DMS114 treated with DMSO at 0.1 percent for 48 hours (cell line): ENCODE results near the gene MYO1G.
"Not testable (repeated sequence)": the region's sequence is repeated elsewhere in the genome, so short reads cannot be mapped to it uniquely, and the experiment has no call there.

Source experiments
- DNase-seq: peaks from one replicate; lab custom pipeline; 2025; ENCODE audit not compliant: unreplicated experiment; lab: John Stamatoyannopoulos, UW

MYO1G gene

DNA sequence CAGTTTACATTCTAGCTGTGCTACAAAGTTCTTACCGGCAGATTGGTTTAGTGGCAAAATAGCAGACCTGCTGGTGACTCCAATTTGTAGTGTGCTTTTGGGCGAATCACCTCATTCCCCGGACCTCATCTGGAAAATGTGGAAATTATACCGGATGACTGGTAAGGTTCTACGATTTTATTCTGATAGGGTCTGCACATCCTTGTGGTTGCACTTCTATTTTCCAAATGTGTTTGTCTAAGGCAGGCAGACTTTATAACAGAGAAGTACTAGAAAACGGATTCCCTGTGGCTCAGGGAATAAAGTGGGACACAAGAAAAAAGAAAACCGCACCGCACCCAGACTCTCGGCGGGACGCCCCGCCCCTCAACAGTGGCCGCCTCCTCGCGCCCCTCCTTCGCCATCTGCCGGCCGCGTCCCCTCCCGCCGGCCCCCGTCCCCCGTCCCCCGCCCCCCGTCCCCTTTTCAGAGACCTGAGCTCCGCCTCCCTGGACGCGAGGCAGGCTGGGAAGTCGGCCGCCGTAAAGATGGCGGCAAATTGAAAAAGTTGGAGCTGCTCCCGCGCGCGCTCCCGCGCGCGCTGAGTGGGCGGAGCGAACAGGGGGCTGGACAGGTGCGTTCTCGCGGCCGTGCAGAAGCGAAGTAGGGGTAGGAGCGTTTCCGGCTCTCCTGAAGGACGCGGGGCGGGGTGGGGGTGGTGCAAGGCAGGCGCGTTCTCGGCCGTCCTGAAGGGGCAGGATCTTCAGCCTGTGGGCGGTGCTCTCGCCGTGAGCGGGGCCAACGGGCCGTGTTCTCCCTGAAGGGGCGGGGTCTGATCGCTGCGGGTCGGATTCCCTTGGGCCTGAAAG is 20.7 kb upstream of the MYO1G start:
- peak; percentile 98 for DNase-seq

DNA sequence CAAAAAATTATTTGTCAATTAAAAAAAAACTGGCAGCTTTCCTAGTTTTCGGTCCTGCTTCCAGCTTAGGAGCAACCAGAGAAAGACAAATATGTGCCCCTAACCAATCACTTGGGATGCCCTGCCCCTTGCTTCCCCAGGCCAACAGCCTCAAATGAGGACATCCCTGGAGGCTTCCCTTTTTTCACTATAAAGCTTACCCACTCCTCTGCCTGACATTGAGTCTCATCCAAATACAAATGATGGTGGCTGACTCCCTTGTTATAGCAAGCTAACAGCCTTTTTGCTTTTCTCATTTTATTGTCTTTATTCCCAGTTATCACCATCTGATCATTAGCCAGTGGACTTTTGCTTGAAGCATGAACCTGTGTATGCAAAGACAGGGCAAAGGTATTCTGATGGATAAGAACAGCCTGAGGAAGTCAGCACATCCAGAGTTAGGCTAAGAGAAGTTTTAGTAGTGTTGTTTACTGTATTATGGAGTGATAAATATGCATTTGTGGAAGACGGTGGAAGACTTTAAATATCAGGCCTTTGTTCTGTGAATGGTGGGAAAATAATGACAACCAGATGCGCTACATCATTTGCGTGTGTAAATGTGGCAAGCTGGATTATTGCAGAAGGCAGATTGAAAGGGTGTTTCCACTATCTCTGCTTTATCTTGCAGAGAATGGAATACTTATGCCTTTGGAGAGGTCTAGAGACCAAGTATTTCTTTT is 19.5 kb upstream of the MYO1G start:
- DNase-seq: no peak

DNA sequence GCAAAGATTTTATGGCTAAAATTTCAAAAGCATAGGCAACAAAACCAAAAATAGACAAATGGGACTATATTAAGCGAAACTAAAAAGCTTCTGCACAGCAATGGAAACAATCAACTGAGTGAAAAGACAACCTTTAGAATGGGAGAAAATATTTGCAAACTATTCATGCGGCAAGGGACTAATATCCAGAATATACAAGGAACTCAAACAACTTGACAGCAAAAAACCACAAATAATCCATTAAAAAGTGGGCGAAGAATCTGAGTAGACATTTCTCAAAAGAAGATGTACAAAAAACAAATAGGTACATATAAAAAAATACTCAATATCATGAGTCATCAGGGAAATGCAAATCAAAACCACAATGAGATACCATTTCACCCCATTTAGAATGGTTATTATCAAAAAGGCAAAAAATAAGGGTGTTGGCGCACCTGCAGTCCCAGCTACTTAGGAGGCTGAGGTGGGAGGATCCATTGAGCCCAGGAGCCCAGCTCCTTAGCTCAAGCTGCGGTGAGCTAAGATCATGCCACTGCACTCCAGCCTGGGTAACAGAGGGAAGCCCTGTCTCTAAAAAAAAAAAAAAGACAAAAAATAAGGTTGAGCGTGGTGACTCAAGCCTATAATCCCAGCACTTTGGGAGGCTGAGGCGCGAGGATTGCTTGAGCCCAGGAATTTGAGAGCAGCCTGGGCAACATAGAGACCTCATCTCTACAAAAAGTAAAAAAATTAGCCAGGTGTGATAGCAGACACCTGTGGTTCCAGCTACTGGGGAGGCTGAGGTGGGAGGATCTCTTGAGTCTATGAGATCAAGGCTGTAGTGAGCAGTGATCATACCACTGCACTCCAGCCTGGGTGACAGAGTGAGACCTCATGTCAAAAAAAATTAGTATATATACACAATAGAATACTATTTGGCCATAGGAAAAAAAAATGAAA is 17.0 kb upstream of the MYO1G start:
- no peak for DNase-seq

DNA sequence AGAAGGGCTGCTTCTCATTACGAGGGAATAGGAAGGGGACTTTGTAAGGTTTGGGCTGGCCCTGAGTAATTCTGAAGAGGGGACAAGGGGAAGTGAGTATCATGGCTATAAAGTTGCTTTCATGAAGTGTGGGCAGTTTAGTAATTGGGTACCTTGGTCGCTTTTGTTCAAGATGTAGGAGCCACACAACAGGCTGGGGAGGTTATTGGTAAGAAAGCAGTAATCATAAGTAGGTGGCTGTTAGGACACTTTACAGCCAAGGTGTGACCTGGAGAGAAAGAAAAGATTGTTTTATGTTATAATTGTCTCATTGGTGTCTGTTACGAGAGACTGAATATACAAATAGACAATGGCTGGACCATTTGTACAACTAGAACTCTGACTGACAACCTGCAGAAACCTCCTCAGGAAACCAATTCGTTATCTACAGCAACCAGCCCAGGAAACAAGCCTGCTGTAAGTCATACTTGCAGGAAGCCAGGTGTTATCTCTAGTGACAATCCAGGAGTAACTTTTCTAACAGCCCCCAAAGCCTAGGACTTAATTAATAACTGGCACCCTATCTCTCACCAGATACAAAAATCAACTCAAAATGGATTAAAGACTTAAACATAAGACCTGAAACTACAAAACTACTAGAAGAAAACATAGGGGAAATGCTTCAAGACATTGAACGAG is 16.2 kb upstream of the MYO1G start:
- DNase-seq: no peak

DNA sequence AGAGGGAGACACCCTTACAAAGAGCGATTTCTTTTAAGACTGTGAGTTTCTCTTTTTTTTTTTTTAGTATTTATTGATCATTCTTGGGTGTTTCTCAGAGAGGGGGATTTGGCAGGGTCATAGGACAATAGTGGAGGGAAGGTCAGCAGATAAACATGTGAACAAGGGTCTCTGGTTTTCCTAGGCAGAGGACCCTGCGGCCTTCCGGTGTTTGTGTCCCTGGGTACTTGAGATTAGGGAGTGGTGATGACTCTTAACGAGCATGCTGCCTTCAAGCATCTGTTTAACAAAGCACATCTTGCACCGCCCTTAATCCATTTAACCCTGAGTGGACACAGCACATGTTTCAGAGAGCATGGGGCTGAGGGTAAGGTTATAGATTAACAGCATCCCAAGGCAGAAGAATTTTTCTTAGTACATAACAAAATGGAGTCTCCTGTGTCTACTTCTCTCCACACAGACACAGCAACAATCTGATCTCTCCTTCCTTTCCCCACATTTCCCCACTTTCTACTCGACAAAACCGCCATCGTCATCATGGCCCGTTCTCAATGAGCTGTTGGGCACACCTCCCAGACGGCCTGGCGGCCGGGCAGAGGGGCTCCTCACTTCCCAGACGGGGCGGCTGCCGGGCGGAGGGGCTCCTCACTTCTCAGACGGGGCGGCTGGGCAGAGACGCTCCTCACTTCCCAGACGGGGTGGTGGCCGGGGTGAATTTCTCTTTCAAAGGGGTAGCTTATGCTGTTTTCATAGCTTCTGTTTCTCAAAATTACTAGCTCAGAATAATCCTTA is 13.4 kb upstream of the MYO1G start:
- not testable (repeated sequence) for DNase-seq

DNA sequence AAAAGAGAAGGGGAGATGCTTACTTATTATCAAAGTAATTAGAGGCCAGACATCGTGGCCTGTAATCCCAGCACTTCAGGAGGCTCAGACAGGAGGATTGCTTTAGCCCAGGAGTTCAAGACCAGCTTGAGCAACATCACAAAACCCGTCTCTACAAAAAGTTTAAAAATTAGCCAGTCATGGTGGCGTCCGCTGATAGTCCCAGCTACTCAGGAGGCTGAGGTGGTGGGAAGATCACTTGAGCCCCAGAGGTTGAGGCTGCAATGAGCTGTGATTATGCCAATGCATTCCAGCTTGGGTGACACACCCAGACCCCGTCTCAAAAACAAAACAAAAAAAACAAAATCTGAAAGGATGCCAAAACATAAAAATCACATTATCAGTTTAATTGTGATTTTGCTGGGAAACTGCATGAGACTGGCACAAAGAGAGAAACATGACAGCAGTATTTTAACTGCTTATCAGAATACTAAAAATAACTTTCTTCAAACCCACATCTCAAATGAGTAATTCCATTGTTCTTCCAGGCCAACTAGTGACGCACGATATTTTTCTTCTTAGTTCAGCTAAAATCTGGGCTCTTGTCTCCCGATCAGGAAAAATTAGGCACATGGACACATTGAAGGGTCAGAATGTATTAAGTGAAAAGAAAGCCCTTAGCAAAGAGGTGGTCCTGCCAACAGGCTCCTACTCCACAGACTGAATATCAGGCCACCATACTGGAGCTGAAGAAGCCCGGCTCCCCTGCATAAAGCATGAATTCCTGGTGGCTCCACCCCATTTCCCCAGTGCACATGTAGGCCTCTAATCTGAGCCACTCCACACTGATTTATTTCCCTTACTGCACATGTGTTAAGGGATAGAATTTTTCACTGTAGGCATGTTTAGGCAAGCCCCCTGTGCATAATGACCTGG is 11.6 kb upstream of the MYO1G start:
- no peak for DNase-seq

DNA sequence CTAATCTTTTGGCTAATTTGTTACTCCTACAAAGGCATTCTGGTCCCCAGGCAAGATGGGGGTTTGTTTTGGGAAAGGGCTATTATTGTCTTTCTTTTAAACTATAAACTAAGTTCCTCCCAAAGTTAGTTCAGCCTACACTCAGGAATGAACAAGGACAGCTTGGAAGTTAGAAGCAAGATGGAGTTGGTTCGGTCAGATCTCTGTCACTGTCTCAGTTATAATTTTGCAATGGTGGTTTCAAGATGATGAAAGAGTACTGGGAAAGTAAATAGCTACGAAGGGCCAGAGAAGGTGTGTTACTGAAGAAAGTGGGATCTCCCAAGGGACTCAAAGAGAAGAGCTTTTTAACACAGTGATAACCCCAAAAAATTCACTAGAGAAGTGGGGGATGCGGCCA is 10.3 kb upstream of the MYO1G start:
- DNase-seq: no peak

DNA sequence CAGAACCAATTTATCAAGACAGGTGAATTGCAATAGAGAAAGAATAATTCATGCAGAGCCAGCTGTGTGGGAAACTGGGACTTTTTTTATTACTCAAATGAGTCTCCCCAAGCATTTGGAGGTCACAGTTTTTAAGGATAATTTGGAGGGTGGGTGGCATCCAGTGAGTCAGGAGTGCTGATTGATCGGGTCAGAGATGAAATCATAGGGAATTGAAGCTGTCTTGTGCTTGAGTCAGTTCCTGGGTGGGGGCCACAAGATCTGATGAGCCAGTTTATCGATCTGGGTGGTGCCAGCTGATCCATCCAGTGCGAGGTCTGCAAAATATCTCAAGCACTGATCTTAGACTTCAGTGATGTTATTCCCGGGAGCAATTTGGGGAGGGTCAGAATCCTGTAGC is 9.9 kb upstream of the MYO1G start:
- DNase-seq: no peak

DNA sequence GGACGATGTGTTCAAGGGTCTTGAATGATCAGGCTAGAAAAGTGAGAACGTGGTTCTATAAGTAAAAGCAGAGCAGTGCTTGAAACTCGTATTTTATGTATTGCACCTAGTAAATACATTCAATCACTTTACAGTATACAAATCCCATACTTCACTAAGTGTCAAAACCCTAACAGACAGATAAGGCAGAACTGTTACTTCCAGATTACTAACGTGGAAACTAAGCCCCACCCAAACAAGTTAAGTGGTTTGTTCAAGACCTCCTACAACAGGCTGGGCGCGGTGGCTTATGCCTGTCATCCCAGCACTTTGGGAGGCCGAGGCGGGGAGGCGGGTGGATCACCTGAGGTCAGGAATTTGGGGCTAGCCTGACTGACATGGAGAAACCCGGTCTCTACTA is 9.2 kb upstream of the MYO1G start:
- DNase-seq: no peak

DNA sequence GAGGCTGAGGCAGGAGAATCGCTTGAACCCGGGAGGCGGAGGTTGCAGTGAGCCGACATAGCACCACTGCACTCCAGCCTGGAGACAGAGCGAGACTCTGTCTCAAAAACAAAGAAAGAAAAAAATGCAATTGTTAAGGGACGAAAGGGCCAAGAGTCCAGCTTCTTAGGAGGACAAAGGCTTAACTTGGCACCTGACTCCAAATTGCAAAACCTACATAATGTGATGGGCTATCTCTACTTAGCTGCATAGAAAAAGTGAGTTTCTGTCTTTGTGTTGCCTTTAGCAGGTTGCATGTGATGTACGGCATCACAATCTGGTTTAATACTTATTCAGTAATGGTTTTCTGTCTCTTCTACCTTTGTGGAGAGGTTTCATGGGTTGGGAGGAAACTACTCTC is 8.6 kb upstream of the MYO1G start:
- DNase-seq: no peak

DNA sequence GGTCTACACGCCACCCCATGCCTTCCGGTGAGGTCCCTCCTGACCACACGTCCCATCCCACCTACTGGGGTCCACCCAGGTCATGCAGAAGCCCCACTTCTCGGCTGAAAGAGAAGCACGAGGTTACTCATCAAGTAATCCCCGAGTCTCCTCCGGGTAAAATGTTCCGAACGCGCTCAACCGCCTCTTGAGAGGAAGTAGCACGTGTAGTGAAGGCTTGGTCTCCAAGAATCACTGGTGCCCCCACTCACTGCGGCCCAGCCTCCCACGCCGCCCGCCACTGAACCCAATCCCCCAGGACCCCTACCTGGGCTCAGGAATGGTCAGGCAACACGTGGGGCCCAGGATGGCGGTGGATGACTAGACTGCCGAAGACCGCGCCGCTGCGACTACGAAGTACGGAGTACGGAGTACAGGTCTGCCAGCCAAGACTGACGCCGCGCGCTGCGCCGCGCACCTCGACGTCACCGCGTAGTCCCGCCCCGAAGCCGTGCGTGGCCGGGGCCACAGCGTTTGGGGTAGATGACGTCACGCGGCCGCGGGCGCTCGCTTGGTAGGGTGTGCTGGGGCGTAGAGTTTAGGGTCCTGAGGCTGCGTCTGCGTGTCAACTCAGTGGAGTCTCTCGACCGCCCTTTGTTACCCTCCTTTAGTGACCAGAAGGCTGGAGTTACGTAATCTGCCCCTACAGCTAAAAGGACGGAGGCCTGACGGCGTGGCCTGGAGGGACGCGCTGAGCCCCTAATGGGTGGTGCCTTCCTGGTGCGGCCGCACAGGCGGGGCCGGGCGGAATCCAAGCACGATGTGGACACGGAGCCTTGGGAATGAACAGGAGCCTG is 7.6 kb upstream of the MYO1G start:
- peak; percentile 89 for DNase-seq

DNA sequence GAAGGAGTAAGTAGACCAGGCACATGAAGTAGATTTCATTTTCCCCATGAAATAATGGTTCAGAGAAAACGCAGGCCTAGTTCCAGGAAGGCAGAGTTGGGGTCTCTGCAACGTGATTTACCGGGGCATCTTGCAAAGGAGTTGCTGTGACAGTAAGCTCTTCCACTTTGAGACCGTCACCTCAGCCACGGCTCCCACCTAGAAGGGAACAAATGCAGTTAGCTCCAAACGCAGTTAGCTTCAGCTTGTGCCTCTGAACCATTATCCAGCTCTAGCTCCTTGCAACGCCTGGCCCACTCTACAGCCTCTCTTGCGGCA is 7.0 kb upstream of the MYO1G start:
- DNase-seq: no peak

DNA sequence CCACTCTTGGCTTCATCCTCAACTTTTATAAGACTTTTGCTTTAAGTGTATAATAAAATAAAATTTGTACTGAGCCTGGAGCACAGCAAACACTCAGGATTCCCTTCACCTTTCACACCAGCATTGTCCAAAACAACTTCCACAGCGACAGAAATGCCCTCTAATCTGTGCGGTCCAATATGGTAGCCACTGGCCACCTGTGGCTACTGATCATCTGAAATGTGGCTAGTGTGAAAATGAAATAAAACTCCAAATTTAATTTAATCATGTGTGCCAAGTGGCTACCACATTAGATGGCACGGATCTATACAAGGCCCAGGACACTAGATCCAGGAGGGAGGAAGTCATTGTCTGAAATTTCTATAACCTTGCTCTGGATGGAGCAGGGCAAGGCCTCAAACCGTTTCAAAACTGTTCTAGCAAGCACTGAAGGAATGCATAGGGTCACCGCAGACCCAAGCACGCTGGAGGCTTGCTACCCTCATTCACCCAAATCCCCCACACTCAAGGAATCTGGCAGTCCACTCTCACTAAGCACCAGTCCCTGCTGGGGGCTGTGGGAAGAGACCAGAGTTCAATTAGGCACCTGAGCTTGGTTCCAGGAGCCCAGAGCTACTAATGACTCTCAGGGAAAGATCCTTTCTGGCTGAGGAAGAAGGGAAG is 6.3 kb upstream of the MYO1G start:
- no peak for DNase-seq

DNA sequence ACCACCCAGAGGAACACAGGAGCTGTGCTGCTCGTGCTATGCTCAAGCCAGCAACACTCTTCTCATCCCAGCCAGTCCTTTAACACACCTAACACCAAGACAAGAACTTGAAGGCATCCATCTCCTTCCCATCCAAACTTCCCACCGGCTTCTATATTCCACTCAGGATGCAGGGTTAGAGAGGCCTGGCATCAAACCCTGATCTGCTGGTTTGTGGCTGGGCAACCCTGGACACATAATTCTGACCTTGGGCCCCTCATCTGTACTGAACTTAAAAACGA is 5.6 kb upstream of the MYO1G start:
- DNase-seq: no peak

DNA sequence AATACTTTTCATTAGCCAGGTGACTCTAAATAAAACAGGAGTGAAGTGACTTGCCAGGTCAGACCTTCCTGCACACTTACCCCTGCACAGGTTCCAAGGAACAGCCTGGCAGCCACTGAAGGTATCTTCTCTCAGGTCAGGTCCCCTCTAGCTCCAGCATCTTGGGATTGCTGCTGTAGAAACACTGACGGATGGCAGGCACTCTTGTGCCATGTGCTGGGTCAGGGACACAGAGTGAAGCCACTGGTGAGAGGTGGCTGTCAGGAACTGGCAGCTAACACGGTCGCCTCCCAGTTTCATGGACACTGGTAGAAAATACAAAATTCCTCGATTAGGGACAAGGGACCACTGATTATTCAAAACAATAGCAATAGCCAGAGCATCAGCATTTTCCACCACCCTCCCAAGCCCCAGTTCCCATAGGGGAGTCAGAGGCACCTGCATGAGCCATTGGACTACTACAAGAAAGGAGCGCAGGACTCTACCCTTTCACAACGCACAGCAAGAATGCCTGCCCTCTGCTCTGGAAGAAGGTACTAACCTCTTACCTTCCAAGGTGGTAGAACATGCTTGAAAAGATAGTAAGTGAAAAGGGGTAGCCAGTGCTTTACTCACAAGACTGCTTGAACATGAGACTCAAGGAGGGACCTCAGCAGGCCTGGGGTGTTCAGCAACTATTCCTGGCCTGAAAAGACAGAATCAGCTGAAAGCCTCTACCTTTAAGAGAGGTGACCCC is 5.1 kb upstream of the MYO1G start:
- DNase-seq: no peak

DNA sequence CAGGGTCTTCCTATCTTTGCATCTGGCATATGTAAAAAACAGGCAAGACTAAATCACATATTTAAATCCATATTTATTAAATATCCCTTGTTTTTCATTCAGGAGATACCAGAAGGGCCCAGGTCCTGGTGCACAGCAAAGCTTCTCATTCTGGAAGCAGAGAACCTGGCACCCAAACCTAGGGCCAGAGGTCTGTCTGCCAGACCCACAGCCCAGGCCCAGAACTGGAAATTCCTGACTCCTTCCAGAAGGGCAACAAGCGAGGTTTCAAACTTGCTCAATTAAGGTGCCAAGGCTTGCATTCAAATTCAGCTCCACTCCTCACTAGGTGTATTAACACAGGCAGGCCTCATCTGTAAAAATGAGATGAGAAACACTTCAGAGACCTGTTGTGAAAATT is 4.2 kb upstream of the MYO1G start:
- no peak for DNase-seq

DNA sequence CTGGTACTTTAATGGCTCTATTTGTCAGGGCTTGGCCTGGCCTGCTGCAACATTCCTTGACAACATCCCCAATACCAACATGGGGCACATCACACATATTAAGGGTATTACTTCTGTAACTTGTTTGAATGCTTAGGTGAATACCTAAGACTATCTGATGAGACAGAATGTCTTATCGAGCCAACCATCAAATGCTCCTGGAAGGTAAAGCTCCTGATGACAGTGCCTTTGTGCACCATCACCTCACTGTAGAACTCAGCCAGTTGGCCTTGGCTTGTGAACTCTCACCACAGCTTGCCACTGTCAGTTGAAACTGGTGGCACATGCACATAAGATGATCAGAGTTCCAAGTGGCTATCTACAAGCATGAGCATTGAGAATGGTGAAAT is 3.7 kb upstream of the MYO1G start:
- no peak for DNase-seq
